SK-N-SH (cell line): ENCODE measurements around the gene NFIA. TPM values are rescaled to one million over a fixed set of nuclear protein-coding genes. Genes with fewer than 3 reads are reported as not detected.

Experiments used
- CTCF ChIA-PET: fragments of 300-600, 350-600 bp; formaldehyde crosslinking; extraction: SDS; loops from one replicate; lab custom pipeline; 2021; lab: Yijun Ruan, JAX
- POLR2A ChIA-PET: fragments of 350-600 bp; sonication (Branson Sonifier 250); formaldehyde crosslinking; extraction: SDS; loops from one replicate; lab custom pipeline; 2020; ENCODE audit warnings: antibody characterized with exemption, inconsistent platforms; lab: Yijun Ruan, JAX
- DNase-seq: peaks from one replicate; pipeline ENCODE4 v3.0.0; 2012
- H2AFZ ChIP-seq: fragments of 200-600 bp; sonication (generic); 2 replicates; pipeline ENCODE4 v1.8.1; 2016; ENCODE audit warnings: antibody characterized with exemption, mild to moderate bottlenecking, low read depth
- H3F3A ChIP-seq: fragments of 200-600 bp; sonication (generic); replicated peaks from 2 replicates; pipeline ENCODE3; 2016; ENCODE audit warnings: antibody characterized with exemption, mild to moderate bottlenecking; ENCODE audit not compliant: insufficient read depth
- H3K27ac ChIP-seq, 2 experiments: fragments of 200-500 bp in 1 of 2; fragments of 200-600 bp in 1 of 2; sonication (Bioruptor generic) in 1 of 2; sonication (generic), shearing (Covaris generic) in 1 of 2; 2 replicates each; pipeline versions ENCODE4 v1.5.1 to v1.6.1; 2014 to 2016; ENCODE audit warnings: low read depth in 2 of 2, inconsistent platforms in 1 of 2, low read length in 1 of 2, mild to moderate bottlenecking in 1 of 2, mixed read lengths in 1 of 2
- H3K27me3 ChIP-seq: fragments of 200-600 bp; sonication (generic), shearing (Covaris generic); 2 replicates; pipeline ENCODE4 v1.6.1; 2016; ENCODE audit warnings: mixed run types; ENCODE audit not compliant: insufficient read depth
- H3K36me3 ChIP-seq, 2 experiments: fragments of 200-500 bp in 1 of 2; fragments of 200-600 bp in 1 of 2; sonication (Bioruptor generic) in 1 of 2; sonication (generic) in 1 of 2; replicated peaks in 1 of 2; 2 replicates each; pipeline versions ENCODE3 to v1.5.1; 2014 to 2016; ENCODE audit warnings: low read length in 1 of 2, mild to moderate bottlenecking in 1 of 2; ENCODE audit not compliant: insufficient read depth in 2 of 2, control insufficient read depth in 1 of 2
- H3K4me1 ChIP-seq, 2 experiments: fragments of 200-500 bp in 1 of 2; fragments of 200-600 bp in 1 of 2; sonication (Bioruptor generic) in 1 of 2; sonication (generic), shearing (Covaris generic) in 1 of 2; 2 replicates each; pipeline versions ENCODE4 v1.5.1 to v1.6.1; 2014 to 2016; ENCODE audit warnings: low read depth in 1 of 2, low read length in 1 of 2, mixed run types in 1 of 2; ENCODE audit not compliant: insufficient read depth in 2 of 2, control insufficient read depth in 1 of 2
- H3K4me2 ChIP-seq: fragments of 200-600 bp; sonication (generic), shearing (Covaris generic); 2 replicates; pipeline ENCODE4 v1.6.1; 2017; ENCODE audit warnings: mixed run types
- H3K4me3 ChIP-seq, 2 experiments: fragments of 200-500 bp in 1 of 2; fragments of 200-600 bp in 1 of 2; sonication (Bioruptor generic) in 1 of 2; sonication (generic), shearing (Covaris generic) in 1 of 2; 2 replicates each; pipeline versions ENCODE4 v1.5.1 to v1.8.1; 2014 to 2016; ENCODE audit warnings: low read depth in 2 of 2, inconsistent platforms in 1 of 2, low read length in 1 of 2, mild to moderate bottlenecking in 1 of 2, mixed read lengths in 1 of 2, moderate library complexity in 1 of 2
- H3K79me2 ChIP-seq: fragments of 200-600 bp; sonication (generic); 2 replicates; pipeline ENCODE4 v1.8.1; 2017; ENCODE audit warnings: mild to moderate bottlenecking; ENCODE audit not compliant: insufficient read depth
- H3K9ac ChIP-seq: fragments of 200-600 bp; sonication (generic); 2 replicates; pipeline ENCODE4 v1.6.1; 2017; ENCODE audit warnings: mixed run types
- H3K9me2 ChIP-seq: fragments of 200-600 bp; sonication (generic); 2 replicates; pipeline ENCODE4 v1.6.1; 2017; ENCODE audit warnings: mixed run types
- H3K9me3 ChIP-seq: fragments of 200-600 bp; sonication (generic); 2 replicates; pipeline ENCODE4 v1.6.1; 2017; ENCODE audit warnings: mixed run types, mild to moderate bottlenecking, moderate library complexity
- H4K20me1 ChIP-seq: fragments of 200-600 bp; sonication (generic); 2 replicates; pipeline ENCODE4 v1.6.1; 2017; ENCODE audit warnings: mild to moderate bottlenecking, mixed run types; ENCODE audit not compliant: insufficient read depth
- CTCF ChIP-seq: fragments of 200-600 bp; sonication (generic); IDR thresholded peaks from 2 replicates; pipeline ENCODE4 v1.6.1; 2017; ENCODE audit warnings: antibody characterized with exemption, mild to moderate bottlenecking, moderate library complexity
- EP300 ChIP-seq, 2 experiments: IDR thresholded peaks; 2 replicates each; pipeline versions ENCODE4 v1.4.0 to v1.6.1; 2012; ENCODE audit warnings: borderline replicate concordance in 1 of 2, low read depth in 1 of 2, low read length in 1 of 2
- FOSL2 ChIP-seq: IDR thresholded peaks from 2 replicates; pipeline ENCODE4 v1.4.0; 2012; ENCODE audit warnings: low read depth, mild to moderate bottlenecking, moderate library complexity, borderline replicate concordance
- FOXJ3 ChIP-seq: sonication (generic); formaldehyde crosslinking; IDR thresholded peaks from 2 replicates; pipeline ENCODE4 v1.5.1; 2020; ENCODE audit warnings: mild to moderate bottlenecking, missing genetic modification reagents
- GABPA ChIP-seq: IDR thresholded peaks from 2 replicates; pipeline ENCODE4 v1.4.0; 2012; ENCODE audit warnings: low read depth, mild to moderate bottlenecking
- MEF2A ChIP-seq: IDR thresholded peaks from 2 replicates; pipeline ENCODE4 v1.4.0; 2012; ENCODE audit warnings: low read depth, borderline replicate concordance
- USF1 ChIP-seq: IDR thresholded peaks from 2 replicates; pipeline ENCODE4 v1.4.0; 2012; ENCODE audit warnings: low read depth, borderline replicate concordance
- USF2 ChIP-seq: fragments of 150-350 bp; IDR thresholded peaks from 2 replicates; pipeline ENCODE4 v1.6.1; 2017; ENCODE audit warnings: antibody characterized with exemption, low read length, low read depth, borderline replicate concordance
- YY1 ChIP-seq: IDR thresholded peaks from 2 replicates; pipeline ENCODE4 v1.4.0; 2012; ENCODE audit warnings: low read depth, mild to moderate bottlenecking
- ZBTB33 ChIP-seq: IDR thresholded peaks from 2 replicates; pipeline ENCODE4 v1.4.0; 2012; ENCODE audit warnings: low read depth, borderline replicate concordance
- WGBS: methylation state at CpG from one replicate; pipeline ENCODE4 v1.1.6; 2017; ENCODE audit warnings: low lambda C conversion rate; 5-methylcytosine and 5-hydroxymethylcytosine counted together
- polyA plus RNA-seq, 3 experiments: library from polyadenylated mRNA; depleted of rRNA; stranded (reverse); fragments of >200 nt; gene quantifications; 2 replicates each; pipeline ENCODE4 v1.2.3, GENCODE V29; 2012

Gene NFIA
- polyA plus RNA-seq, 1 of the 3 experiments (the other 2 are of a cell fraction), result 3.3 TPM

- Histone ChIP-seq H3K4me3 (no peak overlapping the region), H3K79me2 (no peaks in the 10 kb centered on the region), H3K36me3 (peaks cover 0 to 2% of the 10 kb centered on the region in 2 experiments), H3K4me2 (no peak overlapping the region), H3K9ac (no peak overlapping the region), H4K20me1 (no peaks in the 10 kb centered on the region), H3K9me3 (no peaks in the 10 kb centered on the region), H3K27ac (no peak overlapping the region), H3K9me2 (no peaks in the 10 kb centered on the region), H2AFZ (no peak overlapping the region), H3K4me1 (peaks cover 0 to 21% of the 10 kb centered on the region in 2 experiments; a peak in 2 of 4 replicates), H3K27me3 (no peaks in the 10 kb centered on the region), H3F3A (no peaks in the 10 kb centered on the region)
- DNase-seq, result no peak
- ChIA-PET POLR2A (interaction anchor here (0.5 kb wide), 1 partner anchor 15 kb away, joined by 4 read pairs; no protein-coding TSS in a partner anchor), CTCF (interaction anchor here (1.0 kb wide), 1 partner anchor 12 kb away, joined by 3 read pairs; no protein-coding TSS in a partner anchor)
- 91% methylated on average over 2 of the region's 2 CpGs for WGBS
- TF ChIP-seq YY1, result no peak
- no peak for TF ChIP-seq USF2
- TF ChIP-seq FOSL2, result no peak
- no peak for TF ChIP-seq GABPA
- no peak for TF ChIP-seq USF1
- no peak for TF ChIP-seq FOXJ3
- TF ChIP-seq EP300 (IDR thresholded peaks at IDR 0.05; ENCODE audit: borderline replicate concordance in 1 of 2, low read depth in 1 of 2, low read length in 1 of 2), result no peak
- TF ChIP-seq ZBTB33, result no peak
- TF ChIP-seq MEF2A, result no peak
- TF ChIP-seq CTCF, result no peak
Observed at GRCh38 chr1:61428146-61428545, 345.8 kb downstream of the NFIA start.
